Measurements from ENCODE around the gene KEAP1.
"Not testable (repeated sequence)": the region's sequence is repeated elsewhere in the genome, so short reads cannot be mapped to it uniquely, and the experiment has no call there.

- TF ChIP-seq CTCF (IDR thresholded peaks at IDR 0.05; ENCODE audit: insufficient read depth, low read length, poor library complexity, severe bottlenecking); EZH2phosphoT487 (conservative IDR thresholded peaks at IDR 0.05; ENCODE audit: low read length): not testable (repeated sequence)
Observed at GRCh38 chr19:10526887-10527286, 23.7 kb upstream of the KEAP1 start.
